GM18519 (cell line): Measurements from ENCODE around the gene CPEB1.

Source experiments
- ATAC-seq: cut with Tn5 transposase; IDR thresholded peaks from one replicate; pipeline ENCODE4 v1.9.1; 2021; ENCODE audit warnings: mild to moderate bottlenecking, moderate library complexity; ENCODE audit not compliant: unreplicated experiment, low FRiP score

CPEB1 gene

GRCh38 chr15:82647045-82647834 lies at the start of gene CPEB1:
CPEB1 (minus strand) TSS chr15:82647363; CDS start chr15:82628459, 18,904 bp downstream.
- no peak for ATAC-seq

DNA sequence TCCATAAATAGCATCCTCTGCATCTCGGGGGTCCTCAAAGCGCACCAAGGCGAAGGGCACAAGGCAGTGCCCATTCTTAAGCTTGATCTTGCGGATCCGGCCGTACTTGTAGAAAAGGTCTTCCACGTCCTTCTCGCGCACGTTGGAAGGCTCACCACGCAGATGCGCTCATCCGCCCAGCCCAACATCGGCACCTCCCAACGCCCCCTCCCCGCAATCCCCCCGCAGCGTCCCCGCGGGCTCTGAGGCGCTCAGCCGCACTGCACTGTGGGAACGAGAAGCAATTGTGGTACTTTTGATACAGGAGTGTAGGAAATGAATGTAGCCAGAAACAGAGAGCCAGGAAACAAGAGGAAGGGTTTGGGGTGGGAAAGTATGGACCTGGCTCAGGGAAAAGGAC lies 45.0 kb upstream of the CPEB1 start:
- ATAC-seq, result no peak

- no peak for ATAC-seq
Observed at GRCh38 chr15:82689147-82689546, 42.0 kb upstream of the CPEB1 start.

DNA sequence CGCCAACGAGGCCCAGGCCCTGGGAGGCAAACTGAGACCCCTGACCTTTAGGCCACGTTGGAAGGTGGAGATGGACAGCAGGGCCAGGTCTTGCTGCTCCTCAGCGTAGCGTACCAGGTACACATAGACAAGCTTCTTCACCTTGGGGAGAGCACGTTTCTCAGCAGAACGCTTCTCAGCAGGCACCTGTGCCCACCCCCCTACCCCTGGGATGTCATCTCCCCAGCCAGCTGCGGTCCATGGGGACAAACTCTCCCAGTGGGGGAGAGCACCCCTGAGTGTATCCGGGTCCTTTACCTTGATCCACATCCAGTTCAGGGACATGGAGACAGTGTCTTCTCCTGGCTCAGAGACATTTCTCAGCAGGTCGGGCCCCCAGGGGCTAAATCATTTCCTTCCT lies 41.5 kb upstream of the CPEB1 start:
- no peak for ATAC-seq

GRCh38 chr15:82681371-82681770 lies 34.2 kb upstream of the CPEB1 start:
- no peak for ATAC-seq

- ATAC-seq, result peak; percentile 83
Observed at GRCh38 chr15:82680200-82681102, 33.3 kb upstream of the CPEB1 start.

- ATAC-seq, result no peak
Observed at GRCh38 chr15:82679626-82680199, 32.5 kb upstream of the CPEB1 start.

DNA sequence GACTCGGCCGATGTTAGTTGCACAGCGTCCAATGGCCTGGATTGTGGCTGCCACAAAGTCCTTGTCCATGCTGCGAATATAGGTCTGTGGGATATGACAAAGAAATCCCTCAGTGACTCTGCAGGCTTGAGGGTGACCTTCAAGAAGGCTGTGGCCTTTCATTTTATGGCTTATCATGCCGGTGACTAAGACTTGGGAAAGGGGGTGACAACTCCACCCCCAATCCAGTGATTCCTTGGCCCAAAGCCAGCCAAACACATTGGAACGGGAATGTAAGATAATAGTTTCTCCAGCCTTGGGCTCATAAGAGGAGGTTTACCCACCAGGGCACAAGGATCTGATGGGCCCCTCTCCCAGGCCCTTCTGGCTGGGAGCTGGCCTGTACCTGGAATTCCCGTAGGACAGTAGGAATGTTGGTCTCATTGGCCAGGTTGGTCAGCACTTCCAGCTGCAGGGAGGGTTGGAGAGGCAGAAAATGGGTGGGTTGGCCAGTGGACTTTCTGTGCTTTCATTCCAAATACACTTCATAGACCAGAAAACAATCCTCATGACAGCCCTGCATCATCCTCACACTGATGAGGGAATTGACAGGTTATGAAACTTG lies 30.7 kb upstream of the CPEB1 start:
- ATAC-seq, result no peak

- no peak for ATAC-seq
Observed at GRCh38 chr15:82674873-82675272, 27.7 kb upstream of the CPEB1 start.

- no peak for ATAC-seq
Observed at GRCh38 chr15:82670699-82671098, 23.5 kb upstream of the CPEB1 start.

DNA sequence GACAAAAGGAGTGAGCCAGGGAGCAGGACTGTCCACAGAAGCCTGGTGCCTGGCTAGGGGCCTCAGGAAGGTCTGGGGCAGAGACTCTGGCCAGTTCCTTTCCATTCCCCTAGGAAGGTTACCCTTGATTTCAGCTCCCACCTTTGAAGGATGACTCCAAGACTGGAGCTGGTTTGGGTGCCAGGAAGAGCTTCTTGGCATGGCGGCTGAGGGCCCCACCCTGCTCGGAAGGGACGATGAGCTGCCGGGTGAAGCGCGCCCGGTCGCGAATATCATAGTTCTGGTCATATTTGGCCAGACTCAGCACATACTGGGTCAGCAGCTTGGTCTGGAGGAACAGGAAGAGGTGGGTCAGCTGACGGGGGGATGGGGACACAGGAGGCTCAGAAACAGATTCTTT lies 19.4 kb upstream of the CPEB1 start:
- no peak for ATAC-seq

- ATAC-seq, result no peak
Observed at GRCh38 chr15:82664021-82664420, 16.9 kb upstream of the CPEB1 start.

- no peak for ATAC-seq
Observed at GRCh38 chr15:82663186-82663600, 16.0 kb upstream of the CPEB1 start.

GRCh38 chr15:82662641-82663040 lies 15.5 kb upstream of the CPEB1 start:
- no peak for ATAC-seq

- ATAC-seq, result no peak
Observed at GRCh38 chr15:82660378-82660777, 13.2 kb upstream of the CPEB1 start.

DNA sequence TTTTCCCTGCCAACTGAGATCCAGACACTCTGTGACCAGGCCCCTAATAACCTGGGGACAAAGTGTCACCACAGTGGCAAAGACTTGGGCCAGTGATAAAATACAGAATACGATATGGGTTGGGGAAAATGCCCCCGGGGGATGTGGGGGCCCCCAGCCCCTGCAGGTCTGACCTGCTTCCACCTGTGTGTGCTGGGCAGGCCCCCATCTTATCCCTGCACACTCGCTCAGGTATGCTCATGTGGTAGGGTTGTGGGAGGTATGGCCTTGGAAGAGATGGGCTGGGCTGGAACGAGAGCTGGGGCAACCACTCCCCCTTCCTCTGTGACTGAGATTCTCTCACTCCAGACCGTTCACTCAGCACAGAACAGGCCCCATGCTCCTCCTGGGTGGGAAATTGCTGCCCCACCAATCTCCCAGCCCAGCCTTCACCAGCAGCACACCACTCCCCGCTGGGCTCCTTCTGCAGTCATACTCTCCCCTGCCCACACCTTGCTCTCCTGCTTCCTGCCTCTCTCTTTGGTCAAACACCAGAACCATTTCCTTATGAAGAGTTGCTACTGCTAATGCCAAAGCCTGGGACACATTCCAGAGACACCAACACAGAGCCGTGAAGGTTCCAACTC lies 9.6 kb upstream of the CPEB1 start:
- no peak for ATAC-seq

DNA sequence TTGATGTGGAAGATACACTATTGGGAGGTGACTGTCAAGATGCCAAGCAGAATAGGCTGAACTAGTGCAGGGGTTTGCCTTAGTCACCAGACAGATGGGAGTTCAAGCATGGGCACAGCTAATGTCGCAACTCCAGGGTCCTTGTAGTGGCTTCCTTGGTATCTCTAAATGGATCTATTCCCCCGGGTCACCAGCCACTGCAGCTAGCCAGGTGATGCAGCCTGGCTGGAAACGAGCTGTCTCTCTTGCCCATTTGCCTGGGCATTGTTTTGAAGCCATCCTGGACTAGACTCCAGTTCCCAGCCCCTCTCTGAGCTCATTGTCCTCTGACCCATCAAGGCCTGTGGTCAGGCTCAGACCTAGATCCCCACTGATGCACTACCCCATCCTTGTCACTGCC lies 8.4 kb upstream of the CPEB1 start:
- ATAC-seq, result no peak

DNA sequence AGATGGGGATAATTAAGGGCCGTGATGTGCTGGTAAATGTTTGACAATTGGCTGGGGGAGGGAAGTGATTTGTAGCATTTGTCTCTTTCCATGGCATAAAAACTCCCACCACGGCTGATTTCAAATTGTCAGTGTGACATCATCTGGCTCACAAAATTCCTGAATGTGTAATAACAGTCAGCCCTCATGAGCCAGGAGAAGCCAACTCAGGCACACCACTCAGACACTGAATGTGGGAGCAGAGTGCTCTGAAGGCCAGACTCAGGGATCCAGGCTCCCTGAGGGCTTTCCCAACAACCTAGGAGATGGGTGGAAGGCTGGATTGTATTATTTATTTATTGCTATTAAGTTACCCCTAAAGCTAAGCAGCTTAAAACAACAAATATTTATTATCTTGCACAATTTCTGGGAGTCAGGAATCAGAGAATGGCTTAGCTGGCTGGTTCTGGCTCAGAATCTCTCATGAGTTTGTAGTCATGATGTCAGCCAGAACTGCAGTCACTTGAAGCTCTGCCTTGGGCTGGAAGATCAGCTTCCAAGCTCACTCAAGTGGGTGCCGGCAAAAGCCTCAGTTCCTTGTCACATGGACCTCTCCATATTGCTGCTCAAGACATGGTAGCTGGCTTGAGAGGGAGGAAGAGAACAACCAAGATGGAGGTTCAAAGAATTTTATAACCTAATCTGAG lies 6.5 kb upstream of the CPEB1 start:
- ATAC-seq, result no peak

DNA sequence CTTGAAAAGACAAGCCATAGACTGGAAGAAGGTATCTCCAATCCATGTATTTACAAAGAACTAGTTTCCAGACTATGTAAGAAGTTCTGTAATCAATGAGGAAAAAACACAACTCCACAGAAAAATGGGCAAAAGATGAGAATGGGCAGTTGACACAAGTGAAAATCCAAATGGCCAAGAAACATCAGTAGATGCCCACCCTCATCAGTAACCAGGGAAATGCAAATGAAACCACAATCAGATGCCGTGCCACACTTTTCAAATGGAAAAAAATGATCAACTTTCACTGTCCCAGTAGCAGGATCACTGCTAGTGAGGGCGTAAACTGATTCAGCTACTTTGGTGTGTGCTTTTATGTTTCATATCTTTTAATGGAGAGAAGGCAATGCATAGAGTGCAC lies 4.5 kb upstream of the CPEB1 start:
- ATAC-seq, result no peak
